Measurements from ENCODE around the gene RAPGEF4.

Gene RAPGEF4

GRCh38 chr2:172725746-172726145, 9.9 kb upstream of the RAPGEF4 start:
- H3K4me3 ChIP-seq (ENCODE audit: low read length) = no peak overlapping the region
- no peak for DNase-seq (ENCODE audit: low read depth)
- no peak for TF ChIP-seq CTCF (IDR thresholded peaks at IDR 0.05; ENCODE audit: insufficient read depth, low read depth, low read length, missing control alignments)

GRCh38 chr2:172726172-172726735, 9.4 kb upstream of the RAPGEF4 start:
- TF ChIP-seq CTCF (IDR thresholded peaks at IDR 0.05; ENCODE audit: insufficient read depth, low read depth, low read length, missing control alignments) = no peak
- DNase-seq (ENCODE audit: low read depth) = no peak
- H3K4me3 ChIP-seq (ENCODE audit: low read length) = no peak overlapping the region

GRCh38 chr2:172730411-172730810, 5.2 kb upstream of the RAPGEF4 start:
- TF ChIP-seq CTCF (IDR thresholded peaks at IDR 0.05; ENCODE audit: insufficient read depth, low read depth, low read length, missing control alignments) = no peak
- no peak overlapping the region for H3K4me3 ChIP-seq (ENCODE audit: low read length)
- no peak for DNase-seq (ENCODE audit: low read depth)

GRCh38 chr2:172734711-172735581, 699 bp upstream of the RAPGEF4 start:
- peak overlapping the region; percentile 44 for H3K4me3 ChIP-seq (ENCODE audit: low read length)
- DNase-seq (ENCODE audit: low read depth) = peak; percentile 81
- no peak for TF ChIP-seq CTCF (IDR thresholded peaks at IDR 0.05; ENCODE audit: insufficient read depth, low read depth, low read length, missing control alignments)

- no peak for TF ChIP-seq CTCF (IDR thresholded peaks at IDR 0.05; ENCODE audit: insufficient read depth, low read depth, low read length, missing control alignments)
- DNase-seq (ENCODE audit: low read depth) = peak; percentile 15
- peak overlapping the region; percentile 44 for H3K4me3 ChIP-seq (ENCODE audit: low read length)
Measured at GRCh38 chr2:172736424-172737174, 954 bp downstream of the RAPGEF4 start.

- peak; percentile 63 for DNase-seq (ENCODE audit: low read depth)
- TF ChIP-seq CTCF (IDR thresholded peaks at IDR 0.05; ENCODE audit: insufficient read depth, low read depth, low read length, missing control alignments) = no peak
- no peak overlapping the region for H3K4me3 ChIP-seq (ENCODE audit: low read length)
Measured at GRCh38 chr2:172739661-172740266, 4.1 kb downstream of the RAPGEF4 start.

Measured in epithelial cell of esophagus (primary cell).